IMR-90 (cell line): ENCODE results near the gene ZNF554. TPM values are rescaled to one million over a fixed set of nuclear protein-coding genes. Genes with fewer than 3 reads are reported as not detected.

Experiments used
- ATAC-seq: fragments of 200-7000 bp; cut with Tn5 transposase; 2 replicates; pipeline ENCODE4 v1.9.1; 2020; ENCODE audit warnings: low read depth, mild to moderate bottlenecking, moderate library complexity
- BruUV-seq: library from RNA; stranded (reverse); fragments of 400-500 nt; replicated peaks from 2 replicates; lab custom pipeline; 2021; lab: Mats Ljungman, UMichigan
- CTCF ChIA-PET: fragments of 300-600 bp; formaldehyde crosslinking; extraction: SDS; loops from one replicate; lab custom pipeline; 2021; ENCODE audit warnings: antibody characterized with exemption; lab: Yijun Ruan, JAX
- POLR2A ChIA-PET: fragments of 300-600 bp; sonication (Branson Sonifier 250); formaldehyde crosslinking; loops from one replicate; lab custom pipeline; 2022; ENCODE audit warnings: antibody characterized with exemption; ENCODE audit not compliant: unreplicated experiment; lab: Charles Lee
- DNase-seq: peaks from one replicate; pipeline ENCODE4 v3.0.0; 2013
- H2AFZ ChIP-seq: replicated peaks from 2 replicates; pipeline ENCODE3; 2013; ENCODE audit warnings: low read length, mild to moderate bottlenecking; ENCODE audit not compliant: poor library complexity
- H2AK5ac ChIP-seq: 2 replicates; pipeline ENCODE4 v1.6.1; 2013; ENCODE audit warnings: low read depth, low read length, inconsistent platforms
- H2AK9ac ChIP-seq: replicated peaks from 2 replicates; pipeline ENCODE3; 2013; ENCODE audit warnings: mild to moderate bottlenecking, low read depth, low read length, moderate library complexity; ENCODE audit not compliant: poor library complexity
- H2BK120ac ChIP-seq: 2 replicates; pipeline ENCODE4 v1.6.1; 2013; ENCODE audit warnings: low read depth, low read length, inconsistent platforms
- H2BK15ac ChIP-seq: 3 replicates; pipeline ENCODE4 v1.6.1; 2013; ENCODE audit warnings: low read depth, low read length, inconsistent platforms
- H2BK20ac ChIP-seq: 2 replicates; pipeline ENCODE4 v1.6.1; 2013; ENCODE audit warnings: low read depth, mild to moderate bottlenecking, inconsistent platforms, low read length, moderate library complexity
- H2BK5ac ChIP-seq: 2 replicates; pipeline ENCODE4 v1.6.1; 2013; ENCODE audit warnings: mild to moderate bottlenecking, low read depth, low read length, inconsistent platforms; ENCODE audit not compliant: poor library complexity, severe bottlenecking
- H3K14ac ChIP-seq: replicated peaks from 2 replicates; pipeline ENCODE4 v1.6.1; 2013; ENCODE audit warnings: low read depth, low read length, inconsistent platforms
- H3K18ac ChIP-seq: 2 replicates; pipeline ENCODE4 v1.6.1; 2013; ENCODE audit warnings: low read depth, low read length, control low read depth
- H3K23ac ChIP-seq: 2 replicates; pipeline ENCODE4 v1.6.1; 2013; ENCODE audit warnings: low read depth, low read length, inconsistent platforms
- H3K27ac ChIP-seq: 2 replicates; pipeline ENCODE4 v1.5.1; 2013; ENCODE audit warnings: mild to moderate bottlenecking, control low read depth, low read length; ENCODE audit not compliant: insufficient read depth
- H3K27me3 ChIP-seq: 2 replicates; pipeline ENCODE4 v1.6.1; 2013; ENCODE audit warnings: low read length; ENCODE audit not compliant: control insufficient read depth, insufficient read depth
- H3K36me3 ChIP-seq: 2 replicates; pipeline ENCODE4 v1.6.1; 2013; ENCODE audit warnings: low read length, mixed read lengths; ENCODE audit not compliant: control insufficient read depth, insufficient read depth
- H3K4ac ChIP-seq: 2 replicates; pipeline ENCODE4 v1.6.1; 2013; ENCODE audit warnings: low read depth, low read length, inconsistent platforms
- H3K4me1 ChIP-seq: 2 replicates; pipeline ENCODE4 v1.6.1; 2013; ENCODE audit warnings: low read length, mixed read lengths; ENCODE audit not compliant: control insufficient read depth, insufficient read depth
- H3K4me2 ChIP-seq: 2 replicates; pipeline ENCODE4 v1.6.1; 2013; ENCODE audit warnings: low read depth, mild to moderate bottlenecking, control low read depth, low read length, moderate library complexity
- H3K4me3 ChIP-seq: 2 replicates; pipeline ENCODE4 v1.5.1; 2013; ENCODE audit warnings: low read depth, mild to moderate bottlenecking, control low read depth, low read length, moderate library complexity; ENCODE audit not compliant: insufficient read depth
- H3K56ac ChIP-seq: 2 replicates; pipeline ENCODE4 v1.6.1; 2013; ENCODE audit warnings: low read length, inconsistent platforms; ENCODE audit not compliant: insufficient read depth; ENCODE audit errors: extremely low read depth
- H3K79me1 ChIP-seq, 2 experiments: 2 replicates each; pipeline ENCODE4 v1.6.1; 2013; ENCODE audit warnings: low read length in 2 of 2, inconsistent platforms in 1 of 2, low read depth in 1 of 2
- H3K9ac ChIP-seq: 2 replicates; pipeline ENCODE4 v1.6.1; 2013; ENCODE audit warnings: low read depth, low read length, control low read depth
- H3K9me1 ChIP-seq: 2 replicates; pipeline ENCODE4 v1.6.1; 2013; ENCODE audit warnings: low read length, inconsistent platforms; ENCODE audit not compliant: insufficient read depth
- H3K9me3 ChIP-seq: 2 replicates; pipeline ENCODE4 v1.6.1; 2013; ENCODE audit warnings: low read length; ENCODE audit not compliant: control insufficient read depth, insufficient read depth
- H4K20me1 ChIP-seq: 2 replicates; pipeline ENCODE4 v1.6.1; 2013; ENCODE audit warnings: low read length, inconsistent platforms; ENCODE audit not compliant: insufficient read depth
- H4K5ac ChIP-seq: 2 replicates; pipeline ENCODE4 v1.6.1; 2013; ENCODE audit warnings: mild to moderate bottlenecking, low read depth, low read length, control low read depth
- H4K8ac ChIP-seq, 2 experiments: 2 replicates each; pipeline ENCODE4 v1.6.1; 2013; ENCODE audit warnings: low read depth in 2 of 2, low read length in 2 of 2, control low read depth in 1 of 2, inconsistent platforms in 1 of 2
- H4K91ac ChIP-seq: 2 replicates; pipeline ENCODE4 v1.6.1; 2013; ENCODE audit warnings: low read depth, low read length, inconsistent platforms; ENCODE audit not compliant: insufficient read depth
- MAZ ChIP-seq: IDR thresholded peaks from 2 replicates; pipeline ENCODE4 v1.6.1; 2012; ENCODE audit warnings: low read depth, mild to moderate bottlenecking, low read length, improper control_type of control experiment, moderate library complexity, borderline replicate concordance
- WGBS, 2 experiments: methylation state at CpG; one replicate each; pipeline versions ENCODE4 v1.1.5 to v1.1.7; 2013; ENCODE audit warnings: missing lambda C conversion rate in 2 of 2; ENCODE audit not compliant: insufficient read length in 1 of 2; ENCODE audit errors: extremely low coverage in 2 of 2; 5-methylcytosine and 5-hydroxymethylcytosine counted together
- dilution Hi-C: fragments of 300-500 bp; cut with HindIII; formaldehyde crosslinking; loops from one replicate; pipeline ENCODE4 v1.14.3; 2018; ENCODE audit warnings: low sequenced_read_pairs; ENCODE audit not compliant: unreplicated experiment
- in situ Hi-C: fragments of 300-500 bp; cut with MboI; formaldehyde crosslinking; loops from 3 replicates; pipeline ENCODE4 v1.14.3; 2019; ENCODE audit warnings: low sequenced_read_pairs, inconsistent platforms, mixed read lengths
- intact Hi-C: fragments of 100-400 bp; cut with micrococcal nuclease; formaldehyde crosslinking; loops from 2 replicates; pipeline ENCODE4 v1.10.0; 2022
- polyA plus RNA-seq, 3 experiments: library from polyadenylated mRNA; depleted of rRNA; stranded (reverse); fragments of >200 nt; gene quantifications; 2 replicates each; pipeline ENCODE4 v1.2.3, GENCODE V29; 2012; ENCODE audit warnings: low replicate concordance in 1 of 3
- total RNA-seq: library from RNA; depleted of rRNA; stranded (reverse); fragments of >200 nt; gene quantifications from 2 replicates; pipeline ENCODE4 v1.2.3, GENCODE V29; 2012
- TF ChIP-seq, protein P1 (sequence below): fragments of 150-350 bp; IDR thresholded peaks from 2 replicates; pipeline ENCODE4 v1.6.1; 2017; ENCODE audit warnings: mild to moderate bottlenecking, antibody characterized with exemption, low read length, low read depth

Gene ZNF554
- total and polyA plus RNA-seq, 2 of the 4 experiments (the other 2 are of a cell fraction) = 1.5 to 3.0 TPM

DNA sequence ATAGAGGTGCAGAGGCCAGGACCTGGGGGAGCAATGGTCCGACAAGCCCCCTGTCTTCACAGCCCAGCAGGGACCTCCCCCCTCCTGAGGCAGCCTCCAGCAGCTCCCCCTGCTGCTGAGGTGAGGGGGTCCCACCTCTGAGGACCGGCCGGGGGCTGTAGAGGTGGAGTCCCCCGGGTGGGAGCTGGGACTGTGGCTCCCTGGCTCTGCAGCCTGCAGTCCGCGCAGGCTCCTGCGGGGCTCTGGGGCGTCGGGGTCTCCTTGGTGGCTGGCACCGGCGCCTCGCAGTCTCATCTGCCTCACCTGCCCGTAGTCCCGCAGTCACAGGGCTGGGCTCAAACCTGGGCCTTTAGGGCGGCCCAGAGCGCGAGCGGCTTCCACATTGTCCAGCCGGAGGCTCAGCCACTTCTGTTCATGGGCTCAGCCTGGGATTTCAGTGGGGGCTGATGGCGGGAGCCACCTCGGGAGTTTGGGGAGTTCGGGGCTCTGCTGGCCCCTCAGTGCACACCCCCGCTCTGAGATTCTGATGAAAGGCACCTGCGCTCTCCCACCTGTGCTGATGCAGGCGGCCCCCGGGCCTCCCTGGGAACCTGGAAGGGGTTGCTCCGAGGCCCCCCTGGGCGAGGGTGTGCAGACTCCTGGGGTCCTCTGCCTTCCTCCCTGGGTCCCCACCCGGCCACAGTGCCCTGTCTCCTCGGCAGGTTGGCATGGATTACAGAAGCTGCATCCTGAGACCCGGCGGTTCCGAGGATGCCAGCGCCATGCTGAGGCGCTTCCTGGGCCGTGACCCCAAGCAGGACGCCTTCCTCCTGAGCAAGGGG is 7.0 kb upstream of the ZNF554 start:
- no peaks in the 10 kb centered on the region for H3K9me3 ChIP-seq
- no peak overlapping the region for H3K9ac ChIP-seq
- H2BK120ac ChIP-seq = no peak overlapping the region
- H3K4me1 ChIP-seq = no peaks in the 10 kb centered on the region
- H2BK15ac ChIP-seq = no peak overlapping the region
- intact Hi-C loops (no loop called here), dilution Hi-C loops (no loop called here), in situ Hi-C loops (no loop called here)
- no peak overlapping the region for H3K56ac ChIP-seq
- H2AK5ac ChIP-seq = no peak overlapping the region
- peaks cover 37% of the 10 kb centered on the region for H3K36me3 ChIP-seq
- WGBS, 2 experiments = 89% methylated on average over 24 of the region's 37 CpGs; no CpG with 5 or more reads in 1 of the 2 experiments
- H3K27me3 ChIP-seq = no peaks in the 10 kb centered on the region
- no peak overlapping the region for H3K4me2 ChIP-seq
- POLR2A ChIA-PET = no interaction called here
- no peaks in the 10 kb centered on the region for H3K9me1 ChIP-seq
- no peak for TF ChIP-seq MAZ
- TF ChIP-seq, protein P1, sequence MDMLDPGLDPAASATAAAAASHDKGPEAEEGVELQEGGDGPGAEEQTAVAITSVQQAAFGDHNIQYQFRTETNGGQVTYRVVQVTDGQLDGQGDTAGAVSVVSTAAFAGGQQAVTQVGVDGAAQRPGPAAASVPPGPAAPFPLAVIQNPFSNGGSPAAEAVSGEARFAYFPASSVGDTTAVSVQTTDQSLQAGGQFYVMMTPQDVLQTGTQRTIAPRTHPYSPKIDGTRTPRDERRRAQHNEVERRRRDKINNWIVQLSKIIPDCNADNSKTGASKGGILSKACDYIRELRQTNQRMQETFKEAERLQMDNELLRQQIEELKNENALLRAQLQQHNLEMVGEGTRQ = no peak
- H2AK9ac ChIP-seq = no peak overlapping the region
- no peak overlapping the region for H4K5ac ChIP-seq
- BruUV-seq = no TSS peak
- no peak for ATAC-seq
- H3K27ac ChIP-seq = no peak overlapping the region
- H2BK20ac ChIP-seq = no peak overlapping the region
- no peak overlapping the region for H3K23ac ChIP-seq
- H4K8ac ChIP-seq = no peak overlapping the region
- H3K14ac ChIP-seq = no peak overlapping the region
- CTCF ChIA-PET = no interaction called here
- H3K79me1 ChIP-seq = no peaks in the 10 kb centered on the region; a peak in 1 of 4 replicates
- no peak overlapping the region for H3K4ac ChIP-seq
- no peak overlapping the region for H3K4me3 ChIP-seq
- no peak overlapping the region for H3K18ac ChIP-seq
- no peaks in the 10 kb centered on the region; the same call in 1 of the 2 replicates for H4K20me1 ChIP-seq
- no peak for DNase-seq
- no peak overlapping the region for H4K91ac ChIP-seq
- peak overlapping the region; percentile 33 for H2AFZ ChIP-seq
- no peak overlapping the region for H2BK5ac ChIP-seq
